Measurements from ENCODE around the gene RELN. TPM values are rescaled to one million over a fixed set of nuclear protein-coding genes. Genes with fewer than 3 reads are reported as not detected.

Gene RELN
- total RNA-seq, 1 experiment from 2014 or later: 4.3 TPM

GRCh38 chr7:103764901-103765300 is 224.6 kb downstream of the RELN start:
- Mint-ChIP-seq H3K27ac (ENCODE audit: unreplicated experiment) (no peak overlapping the region), H3K36me3 (ENCODE audit: insufficient read depth, unreplicated experiment) (no peaks in the 10 kb centered on the region), H3K27me3 (ENCODE audit: insufficient read depth, unreplicated experiment) (no peaks in the 10 kb centered on the region), H3K9me3 (ENCODE audit: unreplicated experiment) (no peaks in the 10 kb centered on the region), H3K4me1 (ENCODE audit: low read depth, unreplicated experiment) (no peaks in the 10 kb centered on the region), H3K4me3 (ENCODE audit: unreplicated experiment) (no peak overlapping the region)
- Histone ChIP-seq H3K36me3 (ENCODE audit: control insufficient read depth, insufficient read depth, low read length) (no peaks in the 10 kb centered on the region), H3K9me3 (no peaks in the 10 kb centered on the region), H3K27me3 (replicated peaks; ENCODE audit: control insufficient read depth, insufficient read depth, low read length) (no peaks in the 10 kb centered on the region), H3K4me1 (no peaks in the 10 kb centered on the region), H3K4me3 (ENCODE audit: low read depth, low read length) (no peak overlapping the region)
- no peak for TF ChIP-seq CTCF (IDR thresholded peaks at IDR 0.05; ENCODE audit: insufficient read depth in 1 of 2, low read depth in 1 of 2, low read length in 1 of 2, severe bottlenecking in 1 of 2, unreplicated experiment in 1 of 2)
- CTCF ChIA-PET: no interaction called here
- DNase-seq: no peak
- POLR2A ChIA-PET: no interaction called here
- no TSS peak for BruUV-seq (replicated peaks)
- intact Hi-C loops (cut with micrococcal nuclease; ENCODE audit: unreplicated experiment): no loop called here

GRCh38 chr7:103762877-103763276 is 226.6 kb downstream of the RELN start:
- POLR2A ChIA-PET: no interaction called here
- no peak for DNase-seq
- Histone ChIP-seq H3K9me3 (no peaks in the 10 kb centered on the region), H3K4me3 (ENCODE audit: low read depth, low read length) (no peak overlapping the region), H3K36me3 (ENCODE audit: control insufficient read depth, insufficient read depth, low read length) (no peaks in the 10 kb centered on the region), H3K4me1 (no peaks in the 10 kb centered on the region), H3K27me3 (replicated peaks; ENCODE audit: control insufficient read depth, insufficient read depth, low read length) (no peaks in the 10 kb centered on the region)
- H3K9me3 Mint-ChIP-seq (ENCODE audit: unreplicated experiment): no peaks in the 10 kb centered on the region
- H3K36me3 Mint-ChIP-seq (ENCODE audit: insufficient read depth, unreplicated experiment): no peaks in the 10 kb centered on the region
- no peak for TF ChIP-seq CTCF (IDR thresholded peaks at IDR 0.05; ENCODE audit: insufficient read depth in 1 of 2, low read depth in 1 of 2, low read length in 1 of 2, severe bottlenecking in 1 of 2, unreplicated experiment in 1 of 2)
- intact Hi-C loops (cut with micrococcal nuclease; ENCODE audit: unreplicated experiment): no loop called here
- H3K27me3 Mint-ChIP-seq (ENCODE audit: insufficient read depth, unreplicated experiment): no peaks in the 10 kb centered on the region
- H3K4me1 Mint-ChIP-seq (ENCODE audit: low read depth, unreplicated experiment): no peaks in the 10 kb centered on the region
- H3K4me3 Mint-ChIP-seq (ENCODE audit: unreplicated experiment): no peak overlapping the region
- no TSS peak for BruUV-seq (replicated peaks)
- CTCF ChIA-PET: no interaction called here
- H3K27ac Mint-ChIP-seq (ENCODE audit: unreplicated experiment): no peak overlapping the region

GRCh38 chr7:103762065-103762760 is 227.2 kb downstream of the RELN start:
- Histone ChIP-seq H3K4me3 (ENCODE audit: low read depth, low read length) (no peak overlapping the region), H3K4me1 (no peaks in the 10 kb centered on the region), H3K9me3 (no peaks in the 10 kb centered on the region), H3K27me3 (replicated peaks; ENCODE audit: control insufficient read depth, insufficient read depth, low read length) (no peaks in the 10 kb centered on the region), H3K36me3 (ENCODE audit: control insufficient read depth, insufficient read depth, low read length) (no peaks in the 10 kb centered on the region)
- H3K27ac Mint-ChIP-seq (ENCODE audit: unreplicated experiment): no peak overlapping the region
- intact Hi-C loops (cut with micrococcal nuclease; ENCODE audit: unreplicated experiment): no loop called here
- CTCF ChIA-PET: no interaction called here
- DNase-seq: no peak
- TF ChIP-seq CTCF (IDR thresholded peaks at IDR 0.05; ENCODE audit: insufficient read depth in 1 of 2, low read depth in 1 of 2, low read length in 1 of 2, severe bottlenecking in 1 of 2, unreplicated experiment in 1 of 2): no peak
- no peak overlapping the region for H3K4me3 Mint-ChIP-seq (ENCODE audit: unreplicated experiment)
- BruUV-seq (replicated peaks): no TSS peak
- POLR2A ChIA-PET: no interaction called here
- H3K9me3 Mint-ChIP-seq (ENCODE audit: unreplicated experiment): no peaks in the 10 kb centered on the region
- no peaks in the 10 kb centered on the region for H3K4me1 Mint-ChIP-seq (ENCODE audit: low read depth, unreplicated experiment)
- H3K36me3 Mint-ChIP-seq (ENCODE audit: insufficient read depth, unreplicated experiment): no peaks in the 10 kb centered on the region
- no peaks in the 10 kb centered on the region for H3K27me3 Mint-ChIP-seq (ENCODE audit: insufficient read depth, unreplicated experiment)
